Nephron progenitor cell (in vitro differentiated cells): ENCODE results near the gene RAD1.

ENCODE experiments used
- DNase-seq: peaks from one replicate; pipeline ENCODE4 v3.0.0; 2021
- H3K27ac Mint-ChIP-seq: 2 replicates; pipeline ENCODE4 v1.8.0; 2021; ENCODE audit warnings: mild to moderate bottlenecking, moderate library complexity, mixed read lengths
- H3K27me3 Mint-ChIP-seq: 2 replicates; pipeline ENCODE4 v1.8.0; 2021; ENCODE audit warnings: mild to moderate bottlenecking, low read depth, mixed read lengths; ENCODE audit not compliant: poor library complexity
- H3K36me3 Mint-ChIP-seq: 2 replicates; pipeline ENCODE4 v1.8.0; 2021; ENCODE audit warnings: low read depth, mixed read lengths
- H3K4me1 Mint-ChIP-seq: 2 replicates; pipeline ENCODE4 v1.8.0; 2021; ENCODE audit warnings: mixed read lengths
- H3K4me3 Mint-ChIP-seq: 2 replicates; pipeline ENCODE4 v1.8.0; 2021; ENCODE audit warnings: mild to moderate bottlenecking, moderate library complexity, mixed read lengths
- H3K9me3 Mint-ChIP-seq: 2 replicates; pipeline ENCODE4 v1.8.0; 2021; ENCODE audit warnings: mild to moderate bottlenecking, moderate library complexity, mixed read lengths
- TF ChIP-seq, protein P1 (sequence below): fragments of 200-600 bp; sonication (generic); IDR thresholded peaks from 2 replicates; pipeline ENCODE4 v1.5.0; 2021; ENCODE audit warnings: antibody characterized with exemption

RAD1 gene

DNA sequence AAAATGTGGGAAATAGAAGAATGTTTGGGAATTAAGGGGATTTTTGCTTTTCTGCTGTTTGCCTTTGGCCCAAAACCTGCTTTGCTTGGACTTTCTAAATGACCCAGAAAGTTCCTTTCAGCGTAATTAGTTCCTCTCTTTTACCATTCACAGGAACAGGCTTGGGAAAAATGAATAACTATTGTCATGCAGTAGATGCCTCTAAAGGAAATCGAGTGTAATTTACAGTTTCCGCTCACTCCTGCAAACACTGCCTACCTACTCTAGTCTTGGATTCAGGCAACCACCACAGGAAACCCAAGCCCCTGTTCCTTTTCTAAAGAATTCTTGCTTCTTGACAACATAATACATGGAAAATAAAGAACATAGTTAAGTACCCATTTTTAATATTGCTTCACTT is 51.4 kb downstream of the RAD1 start:
- TF ChIP-seq, protein P1, sequence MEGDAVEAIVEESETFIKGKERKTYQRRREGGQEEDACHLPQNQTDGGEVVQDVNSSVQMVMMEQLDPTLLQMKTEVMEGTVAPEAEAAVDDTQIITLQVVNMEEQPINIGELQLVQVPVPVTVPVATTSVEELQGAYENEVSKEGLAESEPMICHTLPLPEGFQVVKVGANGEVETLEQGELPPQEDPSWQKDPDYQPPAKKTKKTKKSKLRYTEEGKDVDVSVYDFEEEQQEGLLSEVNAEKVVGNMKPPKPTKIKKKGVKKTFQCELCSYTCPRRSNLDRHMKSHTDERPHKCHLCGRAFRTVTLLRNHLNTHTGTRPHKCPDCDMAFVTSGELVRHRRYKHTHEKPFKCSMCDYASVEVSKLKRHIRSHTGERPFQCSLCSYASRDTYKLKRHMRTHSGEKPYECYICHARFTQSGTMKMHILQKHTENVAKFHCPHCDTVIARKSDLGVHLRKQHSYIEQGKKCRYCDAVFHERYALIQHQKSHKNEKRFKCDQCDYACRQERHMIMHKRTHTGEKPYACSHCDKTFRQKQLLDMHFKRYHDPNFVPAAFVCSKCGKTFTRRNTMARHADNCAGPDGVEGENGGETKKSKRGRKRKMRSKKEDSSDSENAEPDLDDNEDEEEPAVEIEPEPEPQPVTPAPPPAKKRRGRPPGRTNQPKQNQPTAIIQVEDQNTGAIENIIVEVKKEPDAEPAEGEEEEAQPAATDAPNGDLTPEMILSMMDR = no peak
- Mint-ChIP-seq H3K4me1 (peaks cover 22% of the 10 kb centered on the region), H3K27ac (no peak overlapping the region), H3K36me3 (no peaks in the 10 kb centered on the region), H3K9me3 (no peaks in the 10 kb centered on the region), H3K4me3 (no peak overlapping the region), H3K27me3 (peaks cover 7% of the 10 kb centered on the region)
- no peak for DNase-seq

DNA sequence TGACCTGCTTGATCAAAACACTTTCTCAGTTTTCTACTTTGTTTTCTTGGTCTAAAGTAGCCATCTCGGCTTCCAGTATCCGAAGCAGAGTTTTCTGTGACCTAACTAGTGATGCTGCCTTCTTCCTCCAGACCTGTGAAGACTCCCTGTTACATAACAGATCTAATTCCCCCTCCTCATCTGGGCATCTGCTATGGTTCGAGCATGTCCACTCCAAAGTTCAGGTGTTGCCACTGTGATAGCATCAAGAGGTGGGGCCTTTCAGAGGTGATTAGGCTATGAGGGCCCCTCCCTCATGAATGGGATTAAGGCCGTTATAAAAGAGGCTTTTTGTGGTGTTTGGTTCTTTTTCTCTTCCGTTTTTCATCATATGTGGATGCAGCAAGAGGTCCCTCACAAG is 56.1 kb downstream of the RAD1 start:
- H3K36me3 Mint-ChIP-seq = no peaks in the 10 kb centered on the region
- peaks cover 16% of the 10 kb centered on the region for H3K27me3 Mint-ChIP-seq
- H3K4me1 Mint-ChIP-seq = peaks cover 28% of the 10 kb centered on the region
- TF ChIP-seq, protein P1 = no peak
- DNase-seq = no peak
- H3K4me3 Mint-ChIP-seq = no peak overlapping the region
- no peaks in the 10 kb centered on the region for H3K9me3 Mint-ChIP-seq
- H3K27ac Mint-ChIP-seq = peak overlapping the region; percentile 47

DNA sequence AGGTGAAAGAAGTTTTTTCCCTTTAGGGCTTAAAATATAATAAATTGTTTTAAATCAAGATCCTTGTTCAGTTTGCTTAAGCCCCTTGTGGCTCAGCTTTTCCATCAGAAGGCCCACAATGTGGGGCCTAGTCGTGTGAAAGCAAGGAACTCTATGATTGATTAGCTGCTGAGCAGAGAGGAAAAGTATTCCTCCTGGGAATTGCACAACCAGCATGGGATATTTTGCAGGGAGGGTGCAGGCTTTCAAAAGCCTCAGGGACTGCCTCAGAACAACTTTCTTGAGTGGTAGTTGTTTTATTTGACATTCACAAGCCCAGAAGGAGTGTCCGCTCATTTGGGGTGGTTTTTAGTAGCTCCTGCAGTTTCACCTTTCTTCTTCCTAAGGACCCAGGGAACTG is 56.5 kb downstream of the RAD1 start:
- Mint-ChIP-seq H3K36me3 (no peaks in the 10 kb centered on the region), H3K4me3 (no peak overlapping the region), H3K4me1 (peaks cover 33% of the 10 kb centered on the region), H3K9me3 (no peaks in the 10 kb centered on the region), H3K27me3 (peaks cover 16% of the 10 kb centered on the region), H3K27ac (peak overlapping the region; percentile 47)
- no peak for DNase-seq
- TF ChIP-seq, protein P1 = no peak

DNA sequence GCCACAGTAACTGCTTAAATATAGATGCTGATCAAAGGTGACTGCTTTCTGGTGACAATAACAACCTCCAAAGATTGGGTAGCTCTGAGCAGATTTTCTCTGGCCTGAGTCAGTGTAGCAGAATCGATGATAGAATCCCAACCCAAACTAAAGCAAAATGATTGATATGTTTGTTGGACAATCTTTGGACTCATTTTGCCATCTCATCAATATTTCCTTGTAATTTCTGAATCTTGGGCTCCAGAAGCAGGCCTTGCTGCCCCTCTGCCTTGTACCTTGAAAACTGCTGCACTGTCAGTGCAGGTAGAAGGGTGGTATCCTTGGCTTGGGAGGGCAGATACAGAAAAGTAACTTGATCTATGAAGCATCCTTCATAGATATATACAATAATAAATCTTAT is 57.4 kb downstream of the RAD1 start:
- TF ChIP-seq, protein P1 = no peak
- no peak for DNase-seq
- H3K9me3 Mint-ChIP-seq = no peaks in the 10 kb centered on the region
- peaks cover 14% of the 10 kb centered on the region for H3K27me3 Mint-ChIP-seq
- peaks cover 42% of the 10 kb centered on the region for H3K4me1 Mint-ChIP-seq
- no peak overlapping the region for H3K27ac Mint-ChIP-seq
- no peak overlapping the region for H3K4me3 Mint-ChIP-seq
- H3K36me3 Mint-ChIP-seq = peaks cover 1% of the 10 kb centered on the region

DNA sequence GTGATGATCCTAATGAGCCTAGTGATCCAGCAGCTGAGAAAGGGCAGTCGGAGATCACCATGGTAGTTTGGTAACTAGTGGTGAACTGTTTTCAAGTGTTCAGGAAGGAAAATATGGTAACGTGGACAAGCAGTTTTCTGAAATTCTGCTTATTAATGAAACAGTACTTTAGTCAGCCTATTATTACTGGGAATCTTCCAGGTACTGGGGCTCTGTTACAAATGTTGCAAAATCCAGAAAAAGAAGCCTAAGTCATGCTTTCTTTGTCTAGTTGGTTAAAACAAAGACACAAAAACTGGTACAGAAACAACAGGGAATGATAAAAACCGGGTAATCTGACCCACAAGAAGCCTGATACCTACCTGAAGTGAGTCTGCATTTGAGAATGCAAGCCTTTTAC is 58.1 kb downstream of the RAD1 start:
- DNase-seq = no peak
- H3K9me3 Mint-ChIP-seq = peaks cover 7% of the 10 kb centered on the region
- H3K4me1 Mint-ChIP-seq = peaks cover 49% of the 10 kb centered on the region
- peaks cover 8% of the 10 kb centered on the region for H3K36me3 Mint-ChIP-seq
- H3K27ac Mint-ChIP-seq = no peak overlapping the region
- H3K4me3 Mint-ChIP-seq = no peak overlapping the region
- H3K27me3 Mint-ChIP-seq = peaks cover 13% of the 10 kb centered on the region
- TF ChIP-seq, protein P1 = no peak
